CD4-positive, alpha-beta T cell (primary cell): ENCODE data around the gene BRDT. TPM values are rescaled to one million over a fixed set of nuclear protein-coding genes. Genes with fewer than 3 reads are reported as not detected.

Experiments
- ATAC-seq: fragments of 200-7000 bp; cut with Tn5 transposase; one replicate; pipeline ENCODE4 v1.10.0; 2022; ENCODE audit warnings: mild to moderate bottlenecking; ENCODE audit not compliant: poor library complexity
- CTCF ChIA-PET: fragments of 350-600 bp; sonication (Branson Sonifier 250); formaldehyde crosslinking; loops from one replicate; lab custom pipeline; 2021; ENCODE audit warnings: antibody characterized with exemption, inconsistent platforms; lab: Charles Lee
- POLR2A ChIA-PET: fragments of 350-600 bp; sonication (Branson Sonifier 250); formaldehyde crosslinking; loops from one replicate; lab custom pipeline; 2021; ENCODE audit warnings: antibody characterized with exemption, inconsistent platforms; lab: Charles Lee
- DNase-seq, 14 experiments: peaks; one replicate each; pipeline ENCODE4 v3.0.0-alpha.2; 2013 to 2020; ENCODE audit warnings: mixed read lengths in 2 of 14
- H3K27ac ChIP-seq, 2 donors: one replicate each; pipeline versions ENCODE4 v1.5.1 to v1.7.0; 2013; ENCODE audit warnings: low read length in 2 of 2, low read depth in 1 of 2, mild to moderate bottlenecking in 1 of 2
- H3K27me3 ChIP-seq, 2 experiments: 1 replicate in 1 of 2; 2 replicates in 1 of 2; pipeline versions ENCODE4 v1.6.1 to v1.7.0; 2013; ENCODE audit warnings: low read length in 2 of 2, control low read depth in 1 of 2, mild to moderate bottlenecking in 1 of 2, moderate library complexity in 1 of 2; ENCODE audit not compliant: insufficient read depth in 2 of 2, control insufficient read depth in 1 of 2
- H3K36me3 ChIP-seq: one replicate; pipeline ENCODE4 v1.6.1; 2013; ENCODE audit warnings: low read length, control low read depth; ENCODE audit not compliant: insufficient read depth
- H3K4me1 ChIP-seq: one replicate; pipeline ENCODE4 v1.6.1; 2013; ENCODE audit warnings: low read length, control low read depth; ENCODE audit not compliant: insufficient read depth
- H3K4me3 ChIP-seq: one replicate; pipeline ENCODE4 v1.5.1; 2013; ENCODE audit warnings: mild to moderate bottlenecking, low read length, moderate library complexity
- H3K9me3 ChIP-seq, 2 experiments: 1 replicate in 1 of 2; 2 replicates in 1 of 2; pipeline versions ENCODE4 v1.6.1 to v1.7.0; 2013; ENCODE audit warnings: low read length in 2 of 2, mild to moderate bottlenecking in 2 of 2, control low read depth in 1 of 2, moderate library complexity in 1 of 2; ENCODE audit not compliant: control insufficient read depth in 1 of 2, insufficient read depth in 1 of 2
- H3K27ac Mint-ChIP-seq: one replicate; pipeline ENCODE4 v1.8.0; 2020; ENCODE audit warnings: mixed read lengths
- H3K27me3 Mint-ChIP-seq: one replicate; pipeline ENCODE4 v1.8.0; 2021; ENCODE audit warnings: mixed read lengths
- H3K36me3 Mint-ChIP-seq: one replicate; pipeline ENCODE4 v1.8.0; 2021; ENCODE audit warnings: low read depth, mixed read lengths
- H3K4me1 Mint-ChIP-seq: one replicate; pipeline ENCODE4 v1.8.0; 2021; ENCODE audit warnings: low read depth, mixed read lengths
- H3K4me3 Mint-ChIP-seq: one replicate; pipeline ENCODE4 v1.8.0; 2020; ENCODE audit warnings: mild to moderate bottlenecking, mixed read lengths
- H3K9me3 Mint-ChIP-seq: one replicate; pipeline ENCODE4 v1.8.0; 2020; ENCODE audit warnings: mixed read lengths
- CTCF ChIP-seq: fragments of 200-600 bp; IDR thresholded peaks from one replicate; pipeline ENCODE4 v1.8.0; 2022; ENCODE audit warnings: antibody characterized with exemption, mild to moderate bottlenecking
- intact Hi-C, 2 experiments: fragments of 100-400 bp; cut with DNase I in 1 of 2; cut with micrococcal nuclease in 1 of 2; formaldehyde crosslinking; loops; one replicate each; pipeline versions ENCODE4 v1.15.1 to v1.9.0; 2023 to 2025; cut with DNase I, micrococcal nuclease
- total RNA-seq, 174 experiments: library from RNA in 2 of 174; stranded (reverse) in 2 of 174; gene quantifications; one replicate each; pipeline ENCODE4 v1.2.3 and lab custom pipeline; 2021 to 2026

Gene BRDT
- total RNA-seq, 2 experiments from 2014 or later, result not detected

GRCh38 chr1:92029241-92029922 lies 80.2 kb downstream of the BRDT start:
- H3K27ac ChIP-seq, result no peak overlapping the region
- no peak for ATAC-seq
- H3K36me3 Mint-ChIP-seq, result no peaks in the 10 kb centered on the region
- H3K4me1 Mint-ChIP-seq, result peaks cover 16% of the 10 kb centered on the region
- no peaks in the 10 kb centered on the region for H3K36me3 ChIP-seq
- peak overlapping the region; percentile 20 for H3K4me3 ChIP-seq
- ChIA-PET POLR2A (interaction anchor here (0.6 kb wide), 1 partner anchor 8 kb away, joined by 5 read pairs; no protein-coding TSS in a partner anchor), CTCF (no interaction called here)
- peak overlapping the region; percentile 82 for H3K4me3 Mint-ChIP-seq
- H3K4me1 ChIP-seq, result peaks cover 14% of the 10 kb centered on the region
- peaks cover 16 to 17% of the 10 kb centered on the region in 2 experiments for H3K27me3 ChIP-seq
- H3K27ac Mint-ChIP-seq, result no peak overlapping the region
- intact Hi-C loops, result no loop called here
- H3K9me3 Mint-ChIP-seq, result no peaks in the 10 kb centered on the region
- no peak for TF ChIP-seq CTCF
- peaks cover 30% of the 10 kb centered on the region for H3K27me3 Mint-ChIP-seq
- peaks cover 0 to 12% of the 10 kb centered on the region in 2 experiments for H3K9me3 ChIP-seq
- no peak for DNase-seq

GRCh38 chr1:92030656-92031107 lies 81.5 kb downstream of the BRDT start:
- Histone ChIP-seq H3K27me3 (peaks cover 16 to 17% of the 10 kb centered on the region in 2 experiments), H3K36me3 (no peaks in the 10 kb centered on the region), H3K4me3 (peak overlapping the region; percentile 51), H3K4me1 (peaks cover 14% of the 10 kb centered on the region), H3K9me3 (peaks cover 0 to 12% of the 10 kb centered on the region in 2 experiments), H3K27ac (no peak overlapping the region)
- no peak for TF ChIP-seq CTCF
- H3K9me3 Mint-ChIP-seq, result no peaks in the 10 kb centered on the region
- H3K36me3 Mint-ChIP-seq, result no peaks in the 10 kb centered on the region
- intact Hi-C loops, result no loop called here
- POLR2A ChIA-PET, result interaction anchor here (0.5 kb wide), 1 partner anchor 12 kb away, joined by 3 read pairs; no protein-coding TSS in a partner anchor
- H3K27me3 Mint-ChIP-seq, result peaks cover 39% of the 10 kb centered on the region
- H3K27ac Mint-ChIP-seq, result no peak overlapping the region
- CTCF ChIA-PET, result no interaction called here
- DNase-seq (peak in 2 of 14 experiments; percentile 11 to 21), ATAC-seq (no peak)
- peaks cover 16% of the 10 kb centered on the region for H3K4me1 Mint-ChIP-seq
- peak overlapping the region; percentile 69 for H3K4me3 Mint-ChIP-seq

- POLR2A ChIA-PET, result no interaction called here
- no peaks in the 10 kb centered on the region for H3K36me3 Mint-ChIP-seq
- intact Hi-C loops, result no loop called here
Observed at GRCh38 chr1:92031281-92032110, 82.3 kb downstream of the BRDT start.

More at GRCh38 chr1:92031281-92032110, 82.3 kb downstream of the BRDT start:
- ATAC-seq, result no peak
- peaks cover 14% of the 10 kb centered on the region for H3K4me1 ChIP-seq
- H3K9me3 ChIP-seq, result peaks cover 0 to 6% of the 10 kb centered on the region in 2 experiments
- CTCF ChIA-PET, result interaction anchor here (0.6 kb wide), 1 partner anchor 187 kb away, joined by 4 read pairs; no protein-coding TSS in a partner anchor
- no peak overlapping the region for H3K4me3 ChIP-seq
- Mint-ChIP-seq H3K27me3 (peaks cover 41% of the 10 kb centered on the region), H3K27ac (no peak overlapping the region), H3K4me1 (peaks cover 16% of the 10 kb centered on the region), H3K4me3 (no peak overlapping the region), H3K9me3 (no peaks in the 10 kb centered on the region)
- no peak for TF ChIP-seq CTCF
- peaks cover 16 to 17% of the 10 kb centered on the region in 2 experiments for H3K27me3 ChIP-seq
- no peak overlapping the region for H3K27ac ChIP-seq
- no peaks in the 10 kb centered on the region for H3K36me3 ChIP-seq
- no peak for DNase-seq
